ENCODE measurements around the gene PCDH11Y. TPM values are rescaled to one million over a fixed set of nuclear protein-coding genes. Genes with fewer than 3 reads are reported as not detected.
"Not testable (repeated sequence)": the region's sequence is repeated elsewhere in the genome, so short reads cannot be mapped to it uniquely, and the experiment has no call there.

Gene PCDH11Y, protein sequence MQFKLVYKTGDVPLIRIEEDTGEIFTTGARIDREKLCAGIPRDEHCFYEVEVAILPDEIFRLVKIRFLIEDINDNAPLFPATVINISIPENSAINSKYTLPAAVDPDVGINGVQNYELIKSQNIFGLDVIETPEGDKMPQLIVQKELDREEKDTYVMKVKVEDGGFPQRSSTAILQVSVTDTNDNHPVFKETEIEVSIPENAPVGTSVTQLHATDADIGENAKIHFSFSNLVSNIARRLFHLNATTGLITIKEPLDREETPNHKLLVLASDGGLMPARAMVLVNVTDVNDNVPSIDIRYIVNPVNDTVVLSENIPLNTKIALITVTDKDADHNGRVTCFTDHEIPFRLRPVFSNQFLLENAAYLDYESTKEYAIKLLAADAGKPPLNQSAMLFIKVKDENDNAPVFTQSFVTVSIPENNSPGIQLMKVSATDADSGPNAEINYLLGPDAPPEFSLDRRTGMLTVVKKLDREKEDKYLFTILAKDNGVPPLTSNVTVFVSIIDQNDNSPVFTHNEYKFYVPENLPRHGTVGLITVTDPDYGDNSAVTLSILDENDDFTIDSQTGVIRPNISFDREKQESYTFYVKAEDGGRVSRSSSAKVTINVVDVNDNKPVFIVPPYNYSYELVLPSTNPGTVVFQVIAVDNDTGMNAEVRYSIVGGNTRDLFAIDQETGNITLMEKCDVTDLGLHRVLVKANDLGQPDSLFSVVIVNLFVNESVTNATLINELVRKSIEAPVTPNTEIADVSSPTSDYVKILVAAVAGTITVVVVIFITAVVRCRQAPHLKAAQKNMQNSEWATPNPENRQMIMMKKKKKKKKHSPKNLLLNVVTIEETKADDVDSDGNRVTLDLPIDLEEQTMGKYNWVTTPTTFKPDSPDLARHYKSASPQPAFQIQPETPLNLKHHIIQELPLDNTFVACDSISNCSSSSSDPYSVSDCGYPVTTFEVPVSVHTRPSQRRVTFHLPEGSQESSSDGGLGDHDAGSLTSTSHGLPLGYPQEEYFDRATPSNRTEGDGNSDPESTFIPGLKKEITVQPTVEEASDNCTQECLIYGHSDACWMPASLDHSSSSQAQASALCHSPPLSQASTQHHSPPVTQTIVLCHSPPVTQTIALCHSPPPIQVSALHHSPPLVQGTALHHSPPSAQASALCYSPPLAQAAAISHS (N-terminal part only)
- under 1 TPM in 2 of 4 donors, not detected in 2; 0.09 to 0.24 TPM for total RNA-seq

DNA sequence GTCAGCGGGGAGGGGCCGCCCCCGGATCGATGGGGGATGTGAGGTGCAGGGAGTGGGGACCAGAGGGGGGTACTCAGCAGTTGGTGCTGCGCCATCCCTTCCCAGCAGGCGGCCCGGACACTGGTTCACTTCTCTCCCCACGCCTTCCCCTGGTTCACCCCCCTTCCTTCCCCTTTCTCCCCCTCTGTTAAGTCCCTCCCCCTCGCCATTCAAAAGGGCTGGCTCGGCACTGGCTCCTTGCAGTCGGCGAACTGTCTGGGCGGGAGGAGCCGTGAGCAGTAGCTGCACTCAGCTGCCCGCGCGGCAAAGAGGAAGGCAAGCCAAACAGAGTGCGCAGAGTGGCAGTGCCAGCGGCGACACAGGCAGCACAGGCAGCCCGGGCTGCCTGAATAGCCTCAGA is at the start of gene PCDH11Y:
TSS of gene PCDH11Y (plus strand) at position 240 of the 400 bp plus-strand sequence. CDS start 56,804 bp downstream, outside the sequence.
- not testable (repeated sequence) for DNase-seq (ENCODE audit: low spot score); ATAC-seq (ENCODE audit: low FRiP score)

DNA sequence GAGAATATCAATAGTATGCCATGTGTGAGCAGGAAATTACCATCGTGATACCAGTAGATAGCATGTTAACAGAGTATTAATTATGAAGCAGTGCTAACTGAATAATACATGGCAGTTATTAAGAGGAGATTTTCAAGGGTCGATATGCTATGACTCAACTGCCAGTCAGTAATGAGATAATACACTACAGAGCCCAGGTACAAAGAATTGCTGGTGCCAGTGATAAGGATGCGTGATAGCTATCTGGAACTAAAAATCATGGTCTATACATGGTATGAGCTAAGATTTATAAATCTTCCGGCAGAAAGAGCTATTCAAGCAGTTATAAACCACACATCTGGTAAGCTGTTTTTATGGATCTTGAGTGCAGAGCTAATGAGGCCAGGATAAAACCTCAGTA is 32.2 kb upstream of the PCDH11Y start:
- ATAC-seq (ENCODE audit: low FRiP score); DNase-seq (ENCODE audit: low spot score): not testable (repeated sequence)

DNA sequence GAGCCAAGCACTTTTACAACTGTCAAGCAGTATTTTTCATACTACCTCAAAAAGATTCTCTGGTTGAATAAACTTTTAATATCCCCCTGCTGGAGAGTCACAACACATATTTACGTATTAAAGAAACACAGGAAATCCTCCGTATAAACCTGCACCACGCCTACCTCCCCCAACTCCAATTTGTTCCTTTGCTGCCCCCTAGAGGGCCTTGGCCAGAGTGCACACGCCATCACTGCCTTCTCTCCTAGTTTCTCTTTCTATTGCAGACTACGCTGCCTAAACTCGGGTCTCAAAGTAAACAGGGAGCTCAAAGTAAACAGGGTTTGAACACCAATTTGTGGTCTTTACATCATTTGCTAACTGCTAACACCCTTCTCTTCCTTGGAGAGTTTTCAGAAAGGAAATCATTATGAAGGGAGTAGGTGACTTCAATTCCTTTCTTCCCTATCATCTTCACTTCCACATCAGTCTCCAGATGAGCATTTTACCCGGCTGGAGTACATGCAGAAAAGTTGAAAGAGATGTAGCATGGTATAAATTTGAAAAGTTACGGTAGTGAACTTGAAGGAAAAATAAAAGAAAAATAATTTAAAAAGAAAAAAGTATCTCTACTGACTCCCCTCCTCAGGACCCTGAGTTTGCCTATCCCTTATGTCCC is 8.2 kb upstream of the PCDH11Y start:
- ATAC-seq (ENCODE audit: low FRiP score); DNase-seq (ENCODE audit: low spot score): not testable (repeated sequence)

DNA sequence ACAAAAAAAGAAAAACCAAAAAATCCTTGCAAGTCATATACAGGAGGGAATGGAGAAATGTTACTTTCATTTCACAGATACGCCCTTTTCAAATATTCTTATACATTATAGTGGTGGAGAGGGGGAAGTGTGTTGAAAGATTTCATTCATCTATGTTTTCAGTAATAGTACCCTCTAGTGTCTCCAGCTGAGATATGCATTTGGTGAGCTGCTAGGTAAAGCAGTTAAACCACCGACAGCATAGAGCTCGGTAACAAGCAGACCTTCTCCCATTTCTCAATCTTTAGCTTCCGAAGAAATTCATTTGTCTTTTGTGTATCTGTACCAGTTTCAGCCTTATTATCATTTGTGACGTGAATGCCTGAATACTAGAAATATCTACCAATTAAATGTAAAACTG is 5.2 kb upstream of the PCDH11Y start:
- DNase-seq (ENCODE audit: low spot score); ATAC-seq (ENCODE audit: low FRiP score): not testable (repeated sequence)

DNA sequence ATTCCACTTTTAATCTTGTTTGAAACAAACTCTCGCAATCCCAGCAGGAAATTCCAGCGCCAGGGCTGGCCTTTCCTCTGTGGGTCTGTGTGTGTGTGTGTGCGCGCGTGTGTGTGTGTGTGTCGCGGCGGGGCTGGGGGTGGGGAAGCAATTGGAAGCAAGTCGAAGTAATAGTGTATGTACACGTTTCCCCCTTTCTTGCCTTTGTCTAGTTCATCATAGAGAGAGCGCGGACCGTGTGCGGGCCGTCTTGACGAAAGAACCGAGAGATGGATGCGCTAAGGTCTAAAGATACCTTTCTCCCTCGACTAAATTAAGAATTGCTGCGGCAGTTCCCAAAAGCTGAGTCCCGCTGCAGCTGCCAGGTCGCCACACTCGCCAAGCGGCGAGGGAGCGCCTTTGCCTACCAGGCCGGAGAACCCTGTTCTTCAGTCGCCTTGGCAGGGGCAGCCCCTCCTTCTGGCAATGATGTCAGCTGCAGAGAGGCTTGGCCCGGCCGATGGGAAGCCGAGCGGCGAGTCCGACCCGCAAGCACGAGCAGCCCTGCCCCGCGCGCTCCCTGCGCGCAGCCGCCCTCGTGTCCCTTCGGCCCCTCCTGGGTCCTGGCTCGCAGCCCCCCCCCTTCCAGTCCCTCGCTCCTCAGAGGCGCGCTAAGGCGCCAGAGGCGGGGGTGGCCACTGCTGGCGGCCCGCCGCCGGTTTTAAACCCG is 2.5 kb downstream of the PCDH11Y start:
- not testable (repeated sequence) for ATAC-seq (ENCODE audit: low FRiP score); DNase-seq (ENCODE audit: low spot score)

DNA sequence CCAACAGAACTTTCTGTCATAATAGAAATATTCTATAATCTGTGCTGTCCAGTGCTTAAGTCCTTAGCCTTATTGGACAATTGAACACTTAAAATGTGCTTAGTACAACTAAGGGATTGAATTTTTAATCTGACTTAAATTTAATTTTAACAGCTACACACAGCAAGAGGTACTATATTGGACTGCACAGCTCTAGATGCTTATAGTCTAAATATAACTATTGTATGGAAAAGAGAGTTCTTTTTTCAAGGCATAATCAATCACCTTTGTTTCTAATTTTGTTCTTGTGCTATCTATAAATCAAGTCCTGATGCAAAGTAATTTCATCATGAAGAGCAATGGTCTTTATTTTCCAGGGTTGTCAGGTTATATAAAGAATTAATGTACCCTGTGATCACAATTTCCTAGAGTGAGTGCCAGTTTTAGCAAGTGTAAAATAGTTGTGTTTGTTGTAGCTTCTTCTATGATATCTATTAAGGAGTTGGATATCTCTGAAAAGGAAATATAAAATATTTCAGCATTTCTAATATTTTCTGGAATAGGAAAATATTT is 39.0 kb downstream of the PCDH11Y start:
- DNase-seq (ENCODE audit: low spot score); ATAC-seq (ENCODE audit: low FRiP score): not testable (repeated sequence)

DNA sequence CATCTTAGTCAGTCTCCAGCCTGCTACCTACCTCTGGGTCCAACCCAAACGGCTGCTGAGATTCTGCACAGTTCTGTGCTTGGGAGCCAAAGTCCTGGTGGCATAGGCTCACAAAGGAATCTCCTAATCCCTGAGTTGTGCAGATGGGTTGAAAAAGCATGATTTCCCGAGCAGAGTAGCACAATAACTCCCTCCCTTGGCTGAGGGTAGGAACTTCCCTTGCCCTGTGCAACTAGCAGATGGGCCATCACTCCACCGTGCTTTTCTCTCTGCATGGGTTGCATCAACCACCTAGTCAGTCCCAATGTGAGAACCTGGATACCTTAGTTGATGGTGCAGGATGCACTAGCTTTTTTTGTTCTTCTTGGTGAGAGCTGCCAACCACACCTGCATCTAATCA is 82.9 kb downstream of the PCDH11Y start:
- ATAC-seq (ENCODE audit: low FRiP score); DNase-seq (ENCODE audit: low spot score): not testable (repeated sequence)

DNA sequence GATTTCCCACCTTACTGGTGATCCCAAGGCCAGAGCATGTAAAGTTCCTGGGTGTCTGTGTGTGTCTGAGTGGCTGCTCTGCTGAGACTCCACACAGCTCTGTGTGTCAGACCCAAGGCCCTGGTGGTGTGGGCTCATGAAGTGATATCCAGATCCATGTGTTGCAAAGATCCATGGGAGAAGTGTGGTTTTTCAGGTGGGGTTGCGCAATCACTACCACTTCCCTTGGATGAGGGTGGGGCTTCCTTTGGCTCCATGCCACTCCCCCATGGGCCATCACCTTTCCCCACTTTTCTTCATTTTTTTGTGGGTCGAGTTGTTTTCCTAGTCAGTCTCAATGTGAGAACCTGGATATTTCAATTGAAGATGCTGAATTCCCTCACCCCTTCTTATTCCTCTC is 182.9 kb downstream of the PCDH11Y start:
- DNase-seq (ENCODE audit: low spot score); ATAC-seq (ENCODE audit: low FRiP score): not testable (repeated sequence)

DNA sequence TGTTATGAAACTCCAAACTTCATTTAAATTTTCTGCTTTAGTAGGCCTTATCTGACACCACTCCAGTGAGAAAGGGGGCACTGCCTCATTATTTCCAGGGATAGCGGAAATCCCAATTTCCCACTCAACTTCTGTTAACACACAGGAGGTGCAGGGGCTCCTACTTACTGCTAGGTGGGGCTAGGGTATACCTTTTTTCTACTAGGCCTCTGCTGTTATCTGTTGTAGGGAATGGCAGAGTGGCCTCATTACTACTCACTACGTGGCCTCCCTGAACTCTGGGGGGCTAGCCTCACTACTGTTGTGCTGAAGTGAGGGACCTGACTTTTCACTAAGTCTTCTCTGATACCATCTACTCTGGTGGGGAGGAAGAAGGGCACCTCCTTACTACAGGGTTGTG is 215.0 kb downstream of the PCDH11Y start:
- not testable (repeated sequence) for ATAC-seq (ENCODE audit: low FRiP score); DNase-seq (ENCODE audit: low spot score)

DNA sequence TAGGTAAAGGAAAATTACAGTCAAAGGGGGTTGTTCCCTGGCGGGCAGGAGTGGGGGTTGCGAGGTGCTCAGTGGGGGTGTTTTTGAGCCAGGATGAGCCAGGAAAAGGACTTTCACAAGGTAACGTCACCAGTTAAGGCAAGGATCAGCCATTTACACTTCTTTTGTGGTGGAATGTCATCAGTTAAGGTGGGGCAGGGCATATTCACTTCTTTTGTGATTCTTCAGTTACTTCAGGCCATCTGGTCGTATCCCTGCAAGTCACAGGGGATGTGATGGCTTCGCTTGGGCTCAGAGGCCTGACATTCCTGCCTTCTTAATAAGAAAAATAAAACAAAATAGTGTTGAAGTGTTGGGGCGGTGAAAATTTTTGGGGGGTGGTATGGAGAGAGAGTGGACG is 324.8 kb downstream of the PCDH11Y start:
- ATAC-seq (ENCODE audit: low FRiP score); DNase-seq (ENCODE audit: low spot score): not testable (repeated sequence)

DNA sequence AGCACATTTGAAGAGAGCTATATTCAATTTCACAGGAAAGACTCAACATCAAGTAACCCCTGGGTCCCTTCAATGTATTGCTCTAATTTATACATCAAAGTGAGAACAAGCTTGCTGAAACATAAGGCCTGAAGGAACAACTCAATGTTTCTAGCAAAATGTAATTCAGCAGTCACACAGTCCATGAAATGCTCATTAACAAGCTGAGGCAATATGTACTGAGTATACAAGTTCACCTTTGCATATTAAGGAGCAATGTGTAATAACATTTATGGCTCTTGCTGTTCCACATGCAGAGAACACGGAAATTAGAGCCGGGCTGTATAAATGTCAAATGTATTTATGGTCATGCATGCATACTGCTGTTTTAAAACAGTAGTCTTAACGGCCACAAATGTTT is 342.1 kb downstream of the PCDH11Y start:
- ATAC-seq (ENCODE audit: low FRiP score); DNase-seq (ENCODE audit: low spot score): not testable (repeated sequence)

DNA sequence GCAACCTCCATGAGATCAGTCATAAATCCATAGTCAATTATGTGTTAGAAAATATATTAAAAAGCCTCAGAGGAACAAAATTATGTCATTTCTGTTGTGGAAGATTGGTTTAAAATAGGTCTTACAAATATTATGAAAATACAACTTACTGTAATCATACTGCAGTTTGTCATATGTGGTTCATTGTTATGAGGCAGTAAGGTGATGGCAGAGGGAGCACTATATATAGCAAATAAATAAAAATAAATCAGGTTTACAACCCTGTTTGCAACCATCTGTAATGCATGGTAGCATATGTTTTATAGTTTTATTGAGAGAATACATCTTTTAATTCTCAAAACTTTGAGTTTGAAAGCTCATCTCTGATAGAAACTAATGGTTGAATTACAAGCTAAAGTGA is 543.6 kb downstream of the PCDH11Y start:
- not testable (repeated sequence) for ATAC-seq (ENCODE audit: low FRiP score); DNase-seq (ENCODE audit: low spot score)

DNA sequence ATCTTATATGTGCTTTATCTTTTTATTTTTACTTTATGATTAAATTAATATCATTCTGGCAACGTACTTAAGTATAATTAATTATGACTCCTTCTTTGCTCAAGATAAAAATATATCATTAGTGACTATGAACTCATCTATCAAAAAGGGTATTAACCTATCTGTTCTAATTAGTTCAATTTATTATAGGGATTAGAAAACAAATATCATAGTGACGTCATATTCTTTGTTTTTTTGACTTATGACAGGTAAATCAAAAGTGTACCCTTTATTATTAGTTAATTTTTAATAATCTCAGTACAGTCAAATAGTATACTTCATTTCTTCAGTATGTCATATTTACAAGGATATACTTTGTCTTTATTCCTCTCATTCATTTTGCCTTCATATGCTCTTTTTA is 638.5 kb downstream of the PCDH11Y start:
- ATAC-seq (ENCODE audit: low FRiP score); DNase-seq (ENCODE audit: low spot score): not testable (repeated sequence)

DNA sequence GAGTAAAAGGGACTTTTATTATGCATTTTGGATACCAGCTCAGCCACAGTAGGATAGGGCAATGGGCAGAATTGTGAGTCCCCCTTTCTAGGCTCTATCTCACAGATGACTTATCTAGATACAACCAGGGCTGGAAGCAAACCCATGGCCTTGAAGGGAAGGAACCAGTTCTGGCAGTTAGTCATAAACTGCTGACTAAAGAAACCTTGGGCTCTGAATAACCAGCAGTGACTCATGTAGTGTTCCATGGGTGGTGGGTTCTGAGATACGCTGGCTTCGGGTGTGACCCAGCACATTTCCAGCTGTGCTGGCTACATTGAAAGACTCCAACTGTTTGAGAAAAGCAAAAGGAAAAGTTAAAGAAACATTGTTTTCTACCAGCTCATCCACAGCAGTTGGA is 679.2 kb downstream of the PCDH11Y start:
- not testable (repeated sequence) for DNase-seq (ENCODE audit: low spot score); ATAC-seq (ENCODE audit: low FRiP score)

DNA sequence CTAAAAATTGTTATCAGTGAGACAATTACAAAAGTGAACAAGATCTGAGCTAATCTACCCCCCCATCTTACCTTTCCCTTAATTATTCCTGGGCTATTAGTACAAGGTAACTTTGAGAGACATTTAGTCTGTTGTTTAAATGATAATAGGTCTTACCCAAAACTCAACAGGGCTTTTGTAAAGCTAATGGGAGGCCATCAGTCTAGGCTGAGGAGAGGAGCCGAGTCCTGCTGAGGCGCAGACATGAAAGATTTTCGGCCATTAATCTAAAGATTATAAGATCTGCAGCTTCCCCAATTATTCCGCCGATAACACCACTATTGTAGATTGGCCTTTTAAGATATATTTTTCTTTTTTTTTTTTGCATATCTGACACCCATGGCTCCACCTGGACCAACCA is 708.6 kb downstream of the PCDH11Y start:
- not testable (repeated sequence) for ATAC-seq (ENCODE audit: low FRiP score); DNase-seq (ENCODE audit: low spot score)

DNA sequence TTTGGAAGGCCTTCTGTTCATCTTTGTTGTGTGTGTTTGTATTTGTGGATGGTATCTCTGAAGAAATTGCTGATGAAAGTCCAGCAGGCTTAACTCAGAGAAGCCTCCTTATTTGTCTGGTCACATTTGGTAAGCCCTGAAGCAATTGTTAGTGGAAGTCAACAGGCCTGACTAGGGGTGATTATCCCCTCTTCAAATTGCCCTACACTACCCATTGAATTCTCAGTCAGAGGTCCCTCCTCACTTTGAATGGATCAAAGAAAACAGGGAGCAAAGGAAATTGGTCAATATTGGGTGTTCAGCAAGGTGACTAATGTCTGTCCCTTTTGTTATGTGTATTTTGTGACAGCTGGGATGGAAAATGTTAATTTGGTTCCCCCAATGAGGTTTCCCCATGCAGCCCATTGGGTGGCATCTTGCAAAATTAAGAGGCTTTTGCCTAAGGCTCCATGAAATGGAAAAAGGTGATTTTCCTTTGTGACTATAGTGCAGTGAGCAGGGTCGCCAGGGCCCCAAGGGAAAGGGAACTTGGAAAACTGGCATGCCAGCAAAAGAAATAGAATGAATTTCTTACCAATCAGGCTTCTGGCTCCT is 709.8 kb downstream of the PCDH11Y start:
- not testable (repeated sequence) for ATAC-seq (ENCODE audit: low FRiP score); DNase-seq (ENCODE audit: low spot score)

DNA sequence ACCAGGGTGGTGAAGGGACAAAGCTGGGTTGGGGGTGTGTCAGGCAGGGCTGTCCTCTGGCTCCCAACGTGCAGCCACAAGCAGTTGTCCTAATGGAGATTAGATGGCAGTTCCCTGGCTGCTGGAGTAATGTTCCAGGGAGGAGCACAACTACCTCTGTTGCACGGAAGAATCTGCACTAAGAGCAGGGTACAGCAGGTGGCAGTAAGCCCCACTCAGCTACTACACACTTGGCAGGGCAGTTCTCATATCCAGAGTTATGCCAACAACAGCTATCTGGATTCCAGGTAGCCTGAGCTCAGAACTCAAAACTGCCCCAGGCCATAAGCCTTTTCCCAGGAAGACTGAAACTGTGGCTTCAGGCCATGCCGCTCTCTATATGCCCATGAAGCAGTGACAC is 761.3 kb downstream of the PCDH11Y start:
- DNase-seq (ENCODE audit: low spot score); ATAC-seq (ENCODE audit: low FRiP score): not testable (repeated sequence)

DNA sequence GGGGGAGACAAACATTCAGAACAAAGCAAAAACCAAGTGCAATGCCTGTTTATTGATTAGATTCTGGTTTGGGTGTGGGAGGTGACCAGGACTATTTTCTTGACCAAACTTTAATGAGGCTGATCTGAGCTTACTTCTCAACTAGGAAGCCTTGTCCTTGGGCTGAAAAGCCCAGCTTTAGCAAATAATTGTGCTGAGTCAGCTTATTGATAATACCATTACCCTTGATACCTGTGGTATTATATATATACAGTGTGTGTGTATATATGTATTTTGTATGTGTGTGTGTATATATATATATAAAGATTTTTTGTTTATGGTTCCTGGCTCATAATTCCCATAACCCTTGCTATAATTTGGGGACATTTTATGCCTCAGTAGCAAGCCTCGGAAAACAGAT is 776.4 kb downstream of the PCDH11Y start:
- not testable (repeated sequence) for DNase-seq (ENCODE audit: low spot score); ATAC-seq (ENCODE audit: low FRiP score)

Measured in omental fat pad (tissue), 4 donors.